Transverse colon (tissue), 4 donors: ENCODE measurements around the gene SOHLH2.

Experiments
- EP300 ChIP-seq: sonication (generic); formaldehyde crosslinking; IDR thresholded peaks from one replicate; pipeline ENCODE4 v1.6.1; 2017; ENCODE audit warnings: antibody characterized with exemption, low read depth
- POLR2A ChIP-seq: fragments of 450-650 bp; IDR thresholded peaks from one replicate; pipeline ENCODE4 v1.6.1; 2016; ENCODE audit warnings: antibody characterized with exemption, mild to moderate bottlenecking, moderate library complexity
- POLR2AphosphoS5 ChIP-seq, 3 donors: sonication (generic); formaldehyde crosslinking; IDR thresholded peaks; one replicate each; pipeline ENCODE4 v1.6.1; 2016; ENCODE audit warnings: antibody characterized with exemption in 3 of 3
- TF ChIP-seq, protein P1 (sequence below), 5 experiments: fragments of 200-600 bp in 3 of 5; fragments of 450-650 bp in 2 of 5; sonication (generic) in 3 of 5; IDR thresholded peaks; 1 replicate in 2 of 5; 2 replicates in 3 of 5; pipeline ENCODE4 v1.5.1; 2016 to 2017; ENCODE audit warnings: antibody characterized with exemption in 5 of 5, inconsistent platforms in 3 of 5, mild to moderate bottlenecking in 2 of 5, moderate library complexity in 1 of 5

DNA sequence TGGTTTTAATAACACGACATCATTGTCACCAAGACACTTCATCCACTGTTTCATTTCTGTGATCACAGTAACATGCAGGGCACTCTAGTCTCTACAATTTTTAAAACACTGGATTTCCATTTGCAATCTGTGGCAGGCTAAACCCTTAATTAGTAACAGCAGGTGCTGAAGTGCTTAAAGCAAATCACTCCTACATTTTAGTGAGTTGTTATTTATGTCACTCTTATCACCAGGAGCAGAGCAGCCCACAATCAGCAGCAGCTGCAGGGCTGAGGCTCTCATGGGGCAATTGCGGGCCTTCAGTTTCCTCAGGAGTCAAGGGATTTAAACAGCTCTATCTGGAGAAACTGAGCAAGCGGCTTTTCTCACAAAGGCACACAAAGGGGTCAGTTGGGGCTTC is 1.6 kb downstream of the SOHLH2 start:
- TF ChIP-seq, protein P1, sequence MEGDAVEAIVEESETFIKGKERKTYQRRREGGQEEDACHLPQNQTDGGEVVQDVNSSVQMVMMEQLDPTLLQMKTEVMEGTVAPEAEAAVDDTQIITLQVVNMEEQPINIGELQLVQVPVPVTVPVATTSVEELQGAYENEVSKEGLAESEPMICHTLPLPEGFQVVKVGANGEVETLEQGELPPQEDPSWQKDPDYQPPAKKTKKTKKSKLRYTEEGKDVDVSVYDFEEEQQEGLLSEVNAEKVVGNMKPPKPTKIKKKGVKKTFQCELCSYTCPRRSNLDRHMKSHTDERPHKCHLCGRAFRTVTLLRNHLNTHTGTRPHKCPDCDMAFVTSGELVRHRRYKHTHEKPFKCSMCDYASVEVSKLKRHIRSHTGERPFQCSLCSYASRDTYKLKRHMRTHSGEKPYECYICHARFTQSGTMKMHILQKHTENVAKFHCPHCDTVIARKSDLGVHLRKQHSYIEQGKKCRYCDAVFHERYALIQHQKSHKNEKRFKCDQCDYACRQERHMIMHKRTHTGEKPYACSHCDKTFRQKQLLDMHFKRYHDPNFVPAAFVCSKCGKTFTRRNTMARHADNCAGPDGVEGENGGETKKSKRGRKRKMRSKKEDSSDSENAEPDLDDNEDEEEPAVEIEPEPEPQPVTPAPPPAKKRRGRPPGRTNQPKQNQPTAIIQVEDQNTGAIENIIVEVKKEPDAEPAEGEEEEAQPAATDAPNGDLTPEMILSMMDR (IDR thresholded peaks at IDR 0.05) = no peak
- no peak for TF ChIP-seq POLR2A
- TF ChIP-seq EP300 = no peak
- no peak for TF ChIP-seq POLR2AphosphoS5 (IDR thresholded peaks at IDR 0.05)
